Fibroblast of skin of right biceps (primary cell): Measurements from ENCODE around the gene RAC2.
"Not testable (repeated sequence)": the region's sequence is repeated elsewhere in the genome, so short reads cannot be mapped to it uniquely, and the experiment has no call there.

ENCODE experiments used
- DNase-seq: peaks from one replicate; pipeline ENCODE4 v3.0.0-alpha.2; 2013

The RAC2 gene

GRCh38 chr22:37233371-37233750 is 10.7 kb downstream of the RAC2 start:
- not testable (repeated sequence) for DNase-seq

DNA sequence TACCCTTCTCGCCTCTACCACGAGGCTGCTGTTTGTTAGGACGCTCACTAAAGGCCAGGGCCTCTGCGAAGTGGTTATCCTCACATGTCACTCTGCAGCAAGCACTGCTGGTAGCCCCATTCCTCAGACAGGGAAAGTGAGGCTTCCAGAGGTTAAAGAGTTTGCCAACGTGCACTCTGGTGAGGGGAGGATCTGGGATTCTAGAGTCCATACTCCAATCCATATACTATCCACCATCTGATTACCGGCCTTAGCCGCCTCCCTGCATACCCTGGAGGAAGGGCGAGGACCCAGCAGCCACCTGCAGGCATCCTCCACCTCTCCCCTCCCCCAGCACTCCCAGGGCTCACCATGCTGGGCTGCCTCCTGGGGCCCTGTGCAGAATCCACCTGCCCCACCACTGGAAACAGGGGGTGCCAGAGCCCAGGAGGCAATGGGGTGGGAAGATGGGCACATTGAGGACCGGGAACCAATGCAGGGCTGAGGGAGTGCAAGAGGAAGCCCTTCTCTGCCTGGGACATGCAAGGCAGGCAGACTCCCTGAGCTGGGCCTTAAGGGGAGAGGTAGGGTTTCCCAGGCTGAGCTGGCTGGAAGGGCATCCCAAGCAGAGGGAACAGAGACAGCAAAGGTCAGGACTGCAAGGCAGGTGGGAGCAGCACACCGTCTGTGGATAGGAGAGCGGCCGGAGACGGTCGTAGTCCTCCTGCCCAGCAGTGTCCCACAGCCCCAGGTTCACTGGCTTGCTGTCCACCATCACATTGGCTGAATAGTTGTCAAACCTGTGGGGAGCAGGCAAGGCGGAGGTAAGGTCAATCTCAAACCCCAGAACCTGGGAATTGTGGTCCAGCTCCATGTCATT is 11.7 kb downstream of the RAC2 start:
- DNase-seq: no peak

DNA sequence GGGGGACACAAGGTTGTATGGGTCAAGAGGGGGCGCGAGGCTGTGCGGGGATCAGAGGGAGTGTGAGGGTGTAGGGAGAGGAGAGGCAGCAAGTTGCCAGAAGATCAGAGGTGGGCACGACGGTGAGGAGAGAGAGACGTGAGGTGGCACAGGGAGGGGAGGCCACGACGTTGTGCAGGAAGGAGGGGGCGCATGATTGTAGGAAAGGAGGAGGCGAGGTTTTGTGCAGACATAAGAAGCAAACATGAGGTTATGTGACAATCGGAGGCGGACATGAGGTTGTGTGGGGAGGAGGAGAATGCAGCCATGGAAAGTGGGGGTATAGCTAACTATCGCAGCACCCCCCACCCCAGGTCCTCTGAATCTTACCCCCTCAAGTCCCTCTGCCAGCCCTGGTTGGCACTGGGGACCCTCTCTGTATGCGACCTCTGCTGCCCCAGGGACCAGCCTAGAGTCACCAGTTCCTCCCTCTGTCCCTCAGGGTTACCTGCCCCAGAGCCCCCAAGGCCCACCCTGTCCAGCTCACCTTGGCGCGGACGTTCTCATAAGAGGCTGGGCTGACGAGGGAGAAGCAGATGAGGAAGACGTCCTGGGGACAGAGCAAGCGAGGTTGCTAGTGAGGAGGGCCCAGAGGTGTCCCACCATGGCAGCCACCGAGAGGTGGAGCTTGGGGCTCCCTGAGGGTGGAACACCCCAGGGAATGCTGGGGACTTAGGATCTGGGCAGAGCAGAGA is 12.5 kb downstream of the RAC2 start:
- no peak for DNase-seq

DNA sequence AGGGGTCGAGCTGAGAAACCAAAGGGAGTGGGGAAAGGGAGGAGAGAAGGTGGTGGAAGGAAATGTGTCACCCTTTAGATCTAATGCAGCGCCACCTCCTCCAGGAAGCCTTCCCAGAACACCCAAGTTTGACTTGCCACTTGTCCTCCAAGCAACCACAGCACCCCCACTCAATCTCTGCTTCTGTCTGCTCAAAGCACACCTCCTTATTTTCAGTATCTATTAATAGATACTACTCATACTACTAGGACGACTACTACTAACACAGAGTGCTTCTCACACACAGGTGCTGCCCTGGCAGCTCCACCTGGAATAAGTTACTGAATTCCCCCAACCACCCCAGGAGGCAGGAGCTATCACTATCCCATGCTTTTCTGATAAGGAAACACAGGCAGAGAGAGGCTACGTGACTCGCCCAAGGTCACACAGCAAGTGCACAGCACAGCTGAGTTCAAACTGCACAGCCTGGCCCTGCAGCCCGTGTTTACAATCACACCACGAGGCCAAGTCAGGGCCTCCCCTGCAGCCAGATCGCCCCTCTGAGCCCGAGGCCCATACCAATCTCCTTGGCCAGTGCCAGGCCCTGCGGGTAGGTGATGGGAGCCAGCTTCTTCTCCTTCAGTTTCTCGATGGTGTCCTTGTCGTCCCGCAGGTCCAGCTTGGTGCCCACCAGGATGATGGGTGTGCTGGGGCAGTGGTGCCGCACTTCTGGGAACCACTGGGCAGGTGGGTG is 13.2 kb downstream of the RAC2 start:
- no peak for DNase-seq

DNA sequence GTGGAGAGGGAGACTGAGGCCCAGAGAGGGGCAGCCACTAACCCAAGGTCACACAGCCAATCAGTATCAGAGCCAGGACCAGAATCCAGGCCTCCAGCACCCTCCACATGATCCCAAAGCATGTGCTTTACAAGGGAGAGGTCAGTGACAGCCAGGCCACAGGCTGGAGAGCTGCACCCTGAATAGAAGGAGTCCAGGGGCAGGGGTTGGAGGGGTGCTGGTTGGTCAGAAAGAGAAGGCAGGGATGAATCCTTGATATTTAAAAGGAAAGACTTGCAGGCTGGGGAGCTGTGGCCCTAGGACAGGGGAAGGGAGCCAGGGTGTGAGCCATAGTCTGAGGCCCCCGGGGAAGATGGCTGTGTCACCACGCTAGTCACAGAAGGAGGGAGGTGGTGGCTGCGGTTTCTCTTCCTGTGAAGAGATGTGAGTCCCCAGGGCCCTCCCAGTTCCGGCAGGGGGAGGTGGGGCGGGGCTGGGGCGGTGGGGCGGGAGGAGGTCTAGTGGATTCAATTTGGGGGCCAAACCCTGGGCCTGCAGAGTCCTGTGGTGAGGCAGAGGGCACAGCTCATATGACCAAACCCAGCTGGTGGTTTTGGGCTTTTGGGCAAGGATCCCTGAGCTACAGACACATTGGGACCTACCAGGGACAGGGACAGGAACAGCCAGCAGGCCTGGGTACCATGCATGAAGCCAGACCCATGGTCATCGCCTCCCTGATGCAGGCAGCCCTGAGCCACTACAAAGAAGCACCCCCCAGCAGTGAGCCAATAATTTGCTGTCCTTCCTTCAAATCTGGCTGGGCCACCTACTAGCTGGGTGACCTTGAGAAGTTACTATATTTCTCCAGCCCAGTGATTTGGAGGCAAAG is 14.0 kb downstream of the RAC2 start:
- peak; percentile 91 for DNase-seq

GRCh38 chr22:37229012-37229804 is 14.9 kb downstream of the RAC2 start:
- DNase-seq: peak; percentile 85

GRCh38 chr22:37228106-37229011 is 15.7 kb downstream of the RAC2 start:
- DNase-seq: peak; percentile 85

GRCh38 chr22:37226514-37226913 is 17.6 kb downstream of the RAC2 start:
- DNase-seq: no peak

DNA sequence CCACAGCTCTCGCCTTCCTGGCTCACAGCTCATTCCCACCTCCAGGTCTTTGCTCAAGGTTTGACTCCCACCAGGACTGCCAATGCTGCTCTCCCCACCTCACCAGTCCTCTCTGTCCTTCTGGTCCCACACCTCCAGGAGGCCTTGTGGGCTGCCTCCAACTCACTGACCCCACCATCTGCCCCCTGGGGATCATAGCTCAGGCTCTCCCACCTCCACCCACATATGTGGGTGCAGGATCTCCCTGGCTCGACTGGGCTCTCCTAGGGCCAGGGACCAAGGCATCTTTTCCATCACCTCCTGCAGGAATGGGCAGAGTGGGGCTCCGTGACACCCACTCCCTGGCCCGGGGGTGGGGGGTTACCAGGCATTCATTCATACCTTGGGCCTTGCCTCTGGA is 18.0 kb downstream of the RAC2 start:
- no peak for DNase-seq

GRCh38 chr22:37225481-37225880 is 18.6 kb downstream of the RAC2 start:
- DNase-seq: peak; percentile 16

DNA sequence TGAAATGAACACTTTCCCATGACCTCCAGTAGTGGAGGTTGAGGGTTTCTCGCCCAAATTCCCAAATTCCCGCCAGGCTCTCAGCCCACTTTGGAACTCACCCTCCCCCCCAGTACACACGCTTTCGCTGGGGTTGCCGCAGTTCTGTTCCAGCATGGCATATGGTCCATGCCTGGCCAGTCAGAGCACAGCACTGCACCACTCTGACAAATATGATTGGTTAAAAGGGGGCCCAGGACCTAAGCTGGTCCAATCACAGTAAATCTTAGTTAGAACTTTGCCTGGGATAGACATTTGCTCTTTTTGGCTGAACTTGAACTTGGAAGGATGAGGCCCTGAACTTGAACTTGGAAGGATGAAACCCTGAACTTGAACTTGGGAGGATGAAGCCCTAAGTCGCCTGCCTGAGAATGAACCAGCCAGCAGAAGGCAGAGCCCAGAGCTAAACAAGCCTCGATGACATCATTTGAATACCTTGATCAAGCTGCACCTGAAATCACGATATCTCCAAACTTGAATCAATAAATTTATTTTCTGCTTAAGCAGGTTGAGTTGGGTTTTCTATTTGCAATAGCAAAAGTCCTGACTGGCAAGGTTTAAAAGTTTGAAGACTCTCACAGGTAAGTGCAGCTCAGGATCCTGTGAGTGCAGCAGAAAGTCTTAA is 19.2 kb downstream of the RAC2 start:
- no peak for DNase-seq

DNA sequence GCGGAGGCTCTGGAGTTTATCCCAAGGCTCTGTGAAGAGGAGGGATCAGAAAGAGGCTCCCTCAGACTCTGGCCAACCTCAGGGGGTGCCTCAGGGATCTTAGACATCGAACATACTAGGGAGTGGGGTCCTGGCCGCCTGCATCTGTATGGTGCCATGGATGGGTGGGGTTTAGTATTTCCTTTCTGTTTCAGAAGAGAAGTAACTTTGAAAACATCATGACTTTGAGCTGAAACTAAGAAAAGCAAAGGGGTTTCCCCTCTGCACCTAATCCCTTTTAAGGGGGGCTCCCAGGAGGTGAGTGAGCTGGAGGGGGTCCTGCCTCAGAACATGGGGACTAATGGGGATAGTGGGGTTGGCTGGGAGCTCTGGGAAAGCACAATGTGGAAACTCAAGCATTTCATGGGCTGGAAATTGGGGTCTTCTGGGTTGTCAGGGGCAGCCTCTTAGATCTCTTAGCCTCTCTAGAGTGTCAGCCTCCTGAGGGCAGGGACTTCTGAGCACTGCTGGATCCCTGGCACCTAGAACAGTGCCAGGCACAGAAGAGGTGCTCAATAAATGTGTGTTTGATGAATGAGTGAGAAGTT is 20.0 kb downstream of the RAC2 start:
- DNase-seq: no peak

- DNase-seq: no peak
Measured at GRCh38 chr22:37222440-37222971, 21.6 kb downstream of the RAC2 start.

- DNase-seq: no peak
Measured at GRCh38 chr22:37221424-37222333, 22.4 kb downstream of the RAC2 start.

- DNase-seq: peak; percentile 35
Measured at GRCh38 chr22:37220543-37220981, 23.5 kb downstream of the RAC2 start.

DNA sequence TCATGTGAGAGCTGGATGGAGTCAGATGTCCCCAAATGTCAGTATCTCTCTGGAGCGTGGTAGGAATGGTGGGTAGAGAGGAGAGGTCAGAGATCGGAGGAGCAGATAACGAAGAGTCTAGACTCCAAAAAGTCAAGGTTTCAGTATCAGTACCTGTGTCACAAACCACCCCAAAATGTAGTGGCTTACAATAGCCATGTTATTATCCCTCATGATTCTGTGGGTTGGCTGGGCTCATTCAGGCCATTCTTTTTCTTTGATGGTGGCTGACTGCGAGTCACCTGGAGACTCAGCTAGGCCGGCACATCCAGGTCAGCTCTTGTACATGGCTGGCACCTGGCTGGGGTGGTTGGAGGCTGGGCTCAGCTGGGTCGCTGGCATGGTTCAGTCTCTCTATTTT is 24.5 kb downstream of the RAC2 start:
- no peak for DNase-seq

DNA sequence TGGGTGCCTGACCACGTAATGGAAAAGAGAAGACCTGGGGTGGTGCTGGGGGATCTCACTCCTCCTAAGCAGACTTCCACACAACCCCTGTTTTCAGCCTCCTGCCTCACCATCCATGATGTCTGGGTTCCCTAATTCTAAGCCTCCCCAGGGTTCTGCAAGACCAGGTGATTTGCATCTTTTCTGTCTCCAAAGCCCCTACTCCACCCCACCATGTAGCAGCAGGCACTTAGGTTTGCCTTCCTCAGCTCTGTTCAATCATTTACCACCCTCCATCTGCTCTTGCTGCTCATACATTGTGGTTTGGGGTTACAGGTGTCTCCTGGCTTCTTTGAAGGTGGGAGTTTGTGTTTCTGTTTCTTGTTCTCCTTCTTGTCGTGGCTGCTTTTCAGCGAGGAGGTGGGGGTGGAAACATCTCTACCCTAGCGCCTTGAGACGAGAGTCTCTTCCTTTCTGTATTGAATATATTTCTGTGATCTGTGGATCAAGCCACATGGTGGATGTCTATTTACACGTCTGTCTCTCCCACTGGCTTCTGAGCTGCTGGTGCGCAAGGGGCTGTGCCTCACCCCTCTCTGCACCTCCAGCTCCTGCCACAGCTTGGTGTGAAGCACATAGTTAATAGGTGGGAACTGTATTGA is 25.2 kb downstream of the RAC2 start:
- no peak for DNase-seq

GRCh38 chr22:37218399-37218770 is 25.7 kb downstream of the RAC2 start:
- DNase-seq: no peak
